Raji (cell line): ENCODE measurements around the gene PARD3.

Experiments
- POLR2A ChIP-seq: IDR thresholded peaks from 2 replicates; pipeline ENCODE4 v1.6.1; 2011; ENCODE audit warnings: low read depth, low read length, control low read depth; ENCODE audit not compliant: insufficient read depth

The PARD3 gene

GRCh38 chr10:34721208-34721840, 93.8 kb downstream of the PARD3 start:
- no peak for TF ChIP-seq POLR2A

GRCh38 chr10:34719746-34720145, 95.3 kb downstream of the PARD3 start:
- no peak for TF ChIP-seq POLR2A

- no peak for TF ChIP-seq POLR2A
Measured at GRCh38 chr10:34719328-34719727, 95.8 kb downstream of the PARD3 start.

GRCh38 chr10:34717429-34717828, 97.7 kb downstream of the PARD3 start:
- no peak for TF ChIP-seq POLR2A

GRCh38 chr10:34716958-34717357, 98.1 kb downstream of the PARD3 start:
- no peak for TF ChIP-seq POLR2A

GRCh38 chr10:34716234-34716633, 98.9 kb downstream of the PARD3 start:
- TF ChIP-seq POLR2A = no peak

GRCh38 chr10:34715511-34716187, 99.4 kb downstream of the PARD3 start:
- TF ChIP-seq POLR2A = no peak

- TF ChIP-seq POLR2A = no peak
Measured at GRCh38 chr10:34713875-34714274, 101.2 kb downstream of the PARD3 start.

- TF ChIP-seq POLR2A = no peak
Measured at GRCh38 chr10:34711500-34711899, 103.6 kb downstream of the PARD3 start.

GRCh38 chr10:34710391-34710751, 104.7 kb downstream of the PARD3 start:
- no peak for TF ChIP-seq POLR2A

- no peak for TF ChIP-seq POLR2A
Measured at GRCh38 chr10:34709637-34710390, 105.3 kb downstream of the PARD3 start.

- TF ChIP-seq POLR2A = no peak
Measured at GRCh38 chr10:34707656-34708055, 107.4 kb downstream of the PARD3 start.

- no peak for TF ChIP-seq POLR2A
Measured at GRCh38 chr10:34706147-34706546, 108.9 kb downstream of the PARD3 start.

GRCh38 chr10:34705563-34705962, 109.5 kb downstream of the PARD3 start:
- TF ChIP-seq POLR2A = no peak

GRCh38 chr10:34704526-34705184, 110.4 kb downstream of the PARD3 start:
- TF ChIP-seq POLR2A = no peak

- TF ChIP-seq POLR2A = no peak
Measured at GRCh38 chr10:34702982-34703381, 112.1 kb downstream of the PARD3 start.
